ENCODE results near the gene BEGAIN.

DNA sequence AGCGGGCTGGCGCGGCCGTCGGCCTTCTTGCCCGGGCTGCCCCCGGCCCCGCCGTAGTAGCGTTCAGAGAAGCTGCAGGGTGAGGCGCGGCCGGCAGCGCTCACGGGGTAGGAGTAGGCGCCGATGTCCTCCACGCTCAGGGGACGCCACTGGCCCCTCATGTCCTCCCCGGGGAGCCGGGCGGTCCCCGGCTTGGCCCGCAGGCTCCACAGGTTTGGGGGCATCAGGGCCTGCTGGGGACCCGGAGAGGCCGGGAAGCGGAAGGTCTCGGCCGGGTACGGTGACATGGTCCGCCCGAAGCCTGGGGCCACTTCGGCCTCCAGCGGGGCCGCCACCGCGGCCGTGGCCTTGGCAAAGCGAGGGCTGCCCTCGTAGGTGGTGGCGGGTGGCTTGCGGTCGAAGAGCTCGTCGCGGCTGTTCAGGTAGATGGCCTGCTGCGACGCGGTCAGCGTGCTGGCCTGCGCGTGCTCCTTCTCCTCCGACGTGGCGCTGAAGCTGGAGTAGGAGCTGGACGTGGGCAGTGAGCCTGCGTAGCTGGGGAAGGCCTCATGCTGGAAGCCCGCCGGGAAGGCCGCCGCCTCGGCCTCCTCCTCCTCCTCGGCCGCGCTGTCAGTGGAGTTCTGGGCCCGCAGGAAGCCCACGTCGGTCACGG lies 48.7 kb downstream of the BEGAIN start:
- TF ChIP-seq, protein P1, sequence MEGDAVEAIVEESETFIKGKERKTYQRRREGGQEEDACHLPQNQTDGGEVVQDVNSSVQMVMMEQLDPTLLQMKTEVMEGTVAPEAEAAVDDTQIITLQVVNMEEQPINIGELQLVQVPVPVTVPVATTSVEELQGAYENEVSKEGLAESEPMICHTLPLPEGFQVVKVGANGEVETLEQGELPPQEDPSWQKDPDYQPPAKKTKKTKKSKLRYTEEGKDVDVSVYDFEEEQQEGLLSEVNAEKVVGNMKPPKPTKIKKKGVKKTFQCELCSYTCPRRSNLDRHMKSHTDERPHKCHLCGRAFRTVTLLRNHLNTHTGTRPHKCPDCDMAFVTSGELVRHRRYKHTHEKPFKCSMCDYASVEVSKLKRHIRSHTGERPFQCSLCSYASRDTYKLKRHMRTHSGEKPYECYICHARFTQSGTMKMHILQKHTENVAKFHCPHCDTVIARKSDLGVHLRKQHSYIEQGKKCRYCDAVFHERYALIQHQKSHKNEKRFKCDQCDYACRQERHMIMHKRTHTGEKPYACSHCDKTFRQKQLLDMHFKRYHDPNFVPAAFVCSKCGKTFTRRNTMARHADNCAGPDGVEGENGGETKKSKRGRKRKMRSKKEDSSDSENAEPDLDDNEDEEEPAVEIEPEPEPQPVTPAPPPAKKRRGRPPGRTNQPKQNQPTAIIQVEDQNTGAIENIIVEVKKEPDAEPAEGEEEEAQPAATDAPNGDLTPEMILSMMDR (IDR thresholded peaks at IDR 0.05): no peak
- TF ChIP-seq POLR2A (IDR thresholded peaks at IDR 0.05): no peak

Measured in ovary (tissue), 3 donors.